ENCODE measurements around the gene MAPK1.
"Not testable (repeated sequence)": the region's sequence is repeated elsewhere in the genome, so short reads cannot be mapped to it uniquely, and the experiment has no call there.

The MAPK1 gene

DNA sequence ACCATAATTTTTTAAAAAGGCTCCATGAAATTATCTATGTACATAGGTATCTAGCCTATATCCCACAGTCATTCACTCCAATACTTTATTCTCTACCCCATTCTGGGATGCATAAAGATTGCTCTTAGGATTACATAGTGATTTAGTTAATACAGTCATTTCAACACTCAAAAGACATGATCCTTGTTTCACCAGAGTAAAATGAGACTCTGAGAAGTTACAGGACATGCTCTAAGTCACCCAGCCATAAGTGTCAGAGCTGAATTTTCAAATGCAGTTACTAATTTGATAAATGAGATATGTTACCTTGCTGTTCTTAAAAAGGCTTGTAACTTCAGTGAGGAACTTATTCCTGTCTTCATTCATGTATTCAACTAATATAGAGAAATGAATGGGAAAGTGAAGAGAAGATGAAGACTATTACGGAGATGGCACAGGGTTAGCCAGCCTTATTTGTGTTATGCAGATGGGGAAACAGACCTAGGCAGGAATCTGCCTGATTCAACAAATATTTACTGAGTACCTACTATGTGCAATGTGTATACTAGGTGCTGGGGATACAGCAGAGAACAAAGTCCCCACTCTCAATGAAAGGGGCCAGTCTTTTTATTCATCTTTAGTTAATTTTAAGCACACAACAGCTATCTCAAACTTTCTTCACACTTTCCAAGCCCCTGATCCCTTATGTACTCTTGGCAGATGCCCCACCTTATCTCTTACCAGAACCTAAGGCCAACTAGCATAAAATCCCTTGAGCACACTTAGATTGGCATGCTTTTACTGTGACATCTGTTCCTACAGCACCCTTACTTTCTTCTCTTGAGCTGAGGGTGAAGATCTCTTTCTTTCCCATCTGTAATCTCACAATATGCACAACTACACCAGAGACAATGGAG is 21.6 kb downstream of the MAPK1 start:
- peak; percentile 81 for DNase-seq

DNA sequence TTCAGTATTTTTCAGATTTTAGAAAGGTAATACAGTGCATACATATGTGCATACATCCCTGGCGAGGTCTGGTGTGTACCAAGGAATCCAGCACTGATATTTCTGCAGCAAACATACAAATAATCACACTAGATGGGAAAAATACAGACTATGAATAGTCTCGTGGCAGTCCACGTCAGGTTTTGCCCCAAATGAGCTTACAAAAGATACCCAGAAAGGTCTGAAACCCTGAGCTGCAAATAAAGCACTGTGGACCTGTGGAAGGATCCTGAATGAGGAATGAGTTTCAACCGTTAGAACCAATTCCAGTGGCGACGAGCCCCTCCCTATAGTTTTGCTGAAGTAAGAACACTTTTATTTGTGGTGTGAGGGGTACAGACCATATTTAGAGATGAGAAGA is 24.5 kb downstream of the MAPK1 start:
- no peak for DNase-seq

DNA sequence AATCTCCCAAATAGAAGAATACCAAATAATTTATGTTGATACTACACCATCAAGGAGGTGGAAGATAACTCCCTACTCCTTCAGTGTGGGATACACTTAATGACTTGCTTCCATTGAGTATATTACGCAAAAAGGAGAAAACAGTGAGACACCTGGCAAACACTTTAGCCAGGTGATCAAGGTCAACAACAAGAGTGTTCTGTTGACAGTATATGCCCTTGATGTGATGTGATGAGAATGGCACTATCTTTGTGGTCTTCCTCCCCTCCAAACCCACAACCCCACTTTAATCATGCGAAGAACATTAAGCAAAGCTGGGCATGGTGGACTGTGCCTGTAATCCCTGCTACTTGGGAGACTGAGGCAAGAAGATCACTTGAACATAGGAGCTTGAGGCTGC is 26.0 kb downstream of the MAPK1 start:
- DNase-seq: no peak

DNA sequence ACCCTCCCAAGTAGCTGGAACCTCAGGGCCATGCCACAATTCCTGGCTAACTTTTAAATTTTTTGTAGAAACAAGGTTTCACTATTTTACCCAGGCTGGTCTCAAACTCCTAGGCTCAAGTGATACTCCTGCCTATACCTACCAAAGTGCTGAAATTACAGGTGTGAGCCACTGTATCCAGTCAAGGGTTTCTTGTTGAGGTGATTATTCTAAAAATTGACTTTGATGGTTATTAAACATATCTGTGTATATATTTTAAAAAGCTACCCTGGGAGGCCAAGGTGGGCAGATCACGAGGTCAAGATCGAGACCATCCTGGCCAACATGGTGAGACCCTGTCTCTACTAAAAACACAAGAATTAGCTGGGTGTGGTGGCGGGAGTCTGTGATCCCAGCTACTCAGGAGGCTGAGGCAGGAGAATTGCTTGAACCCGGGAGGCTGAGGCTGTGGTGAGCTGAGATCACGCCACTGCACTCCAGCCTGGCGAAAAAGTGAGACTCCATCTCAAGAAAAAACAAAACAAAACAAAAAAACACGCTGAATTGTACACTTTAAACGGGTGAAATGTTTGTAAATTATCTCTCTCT is 27.1 kb downstream of the MAPK1 start:
- DNase-seq: no peak

DNA sequence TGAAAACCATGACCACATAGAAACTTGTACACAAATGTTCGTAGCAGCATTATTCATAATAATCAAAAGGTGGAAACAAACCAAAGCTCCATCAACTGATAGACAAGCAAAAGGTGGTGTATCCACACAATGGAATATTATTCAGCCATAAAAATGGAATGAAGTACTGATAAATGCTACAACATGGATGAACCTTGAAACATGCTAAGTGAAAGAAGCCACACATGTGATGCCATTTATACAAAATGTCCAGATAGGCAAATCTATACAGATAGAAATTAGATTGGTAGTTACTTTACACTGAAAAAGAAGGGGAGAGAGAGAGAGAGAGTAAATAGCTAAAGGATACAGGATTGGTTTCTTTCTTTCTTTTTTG is 27.7 kb downstream of the MAPK1 start:
- no peak for DNase-seq

DNA sequence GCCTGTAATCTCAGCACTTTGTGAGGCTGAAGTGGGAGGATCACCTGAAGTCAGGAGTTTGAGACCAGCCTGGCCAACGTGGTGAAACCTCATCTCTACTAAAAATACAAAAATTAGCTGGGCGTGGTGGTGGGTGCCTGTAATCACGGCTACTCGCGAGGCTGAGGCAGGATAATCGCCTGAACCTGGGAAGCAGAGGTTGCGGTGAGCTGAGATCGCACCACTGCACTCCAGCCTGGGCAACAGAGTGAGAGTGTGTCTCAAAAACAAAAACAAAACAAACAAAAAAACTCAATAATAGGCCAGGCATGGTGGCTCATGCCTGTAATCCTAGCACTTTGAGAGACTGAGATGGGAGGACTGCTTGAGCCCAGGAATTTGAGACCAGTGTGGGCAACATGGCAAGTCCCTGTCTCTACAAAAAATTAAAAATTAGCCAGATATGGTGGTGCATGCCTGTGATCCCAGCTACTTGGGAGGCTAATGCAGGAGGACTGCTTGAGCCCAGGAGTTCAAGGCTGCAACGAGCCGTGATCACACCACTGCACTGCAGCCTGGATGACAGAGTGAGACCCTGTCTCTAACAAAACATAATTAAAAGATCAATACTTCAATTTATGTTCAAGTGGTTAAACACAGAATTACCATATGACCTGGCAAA is 28.2 kb downstream of the MAPK1 start:
- not testable (repeated sequence) for DNase-seq

DNA sequence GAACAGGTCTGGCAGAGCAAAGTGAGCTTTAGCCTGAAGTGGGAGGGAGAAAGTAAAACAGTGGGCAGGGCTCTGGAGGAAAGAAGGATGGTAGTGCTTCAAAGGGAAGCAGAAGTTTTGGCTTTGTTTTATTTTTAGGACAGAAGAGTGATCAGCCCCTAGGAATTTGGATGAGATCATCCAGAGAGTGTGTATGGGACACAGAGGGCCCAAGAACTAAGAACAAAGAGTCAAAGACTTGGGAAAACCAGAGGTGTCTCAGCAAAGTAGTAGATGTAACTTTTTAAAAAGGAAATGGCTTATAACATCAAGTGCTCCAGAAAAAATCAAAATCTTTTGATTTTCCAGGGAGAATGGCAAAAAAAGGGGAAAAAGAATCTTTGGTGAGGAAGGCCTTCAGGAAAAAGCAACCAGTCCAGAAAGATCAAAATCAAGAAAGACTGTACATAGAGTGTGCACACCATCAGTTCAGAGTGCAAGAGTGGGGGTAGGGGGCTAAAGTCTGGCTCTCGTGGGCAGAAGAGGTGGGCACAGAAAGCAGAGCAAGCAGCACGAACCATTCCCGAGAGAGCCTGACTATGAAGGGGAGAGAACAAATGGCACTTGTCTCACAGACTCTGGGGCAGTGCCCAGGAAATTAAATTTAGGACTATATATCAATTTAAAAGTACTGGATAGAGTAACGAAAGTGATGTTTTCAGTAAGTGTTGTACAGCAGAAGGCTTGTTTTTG is 30.0 kb downstream of the MAPK1 start:
- DNase-seq: no peak

DNA sequence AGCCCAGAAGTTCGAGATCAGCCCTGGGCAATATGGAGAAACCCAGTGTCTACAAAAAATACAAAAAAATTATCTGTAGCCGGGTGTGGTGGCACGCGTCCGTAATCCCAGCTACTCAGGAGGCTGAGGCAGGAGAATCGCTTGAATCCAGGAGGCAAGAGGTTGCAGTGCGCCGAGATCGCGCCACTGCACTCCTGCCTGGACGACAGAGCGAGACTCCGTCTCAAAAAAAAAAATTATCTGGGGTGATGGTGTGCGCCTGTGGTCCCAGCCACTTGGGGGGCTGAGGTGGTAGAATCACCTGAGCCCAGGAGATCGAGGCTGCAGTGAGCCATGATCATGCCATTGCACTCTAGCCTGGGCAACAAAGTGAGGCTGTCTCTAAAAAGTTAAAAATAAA is 31.0 kb downstream of the MAPK1 start:
- DNase-seq: not testable (repeated sequence)

DNA sequence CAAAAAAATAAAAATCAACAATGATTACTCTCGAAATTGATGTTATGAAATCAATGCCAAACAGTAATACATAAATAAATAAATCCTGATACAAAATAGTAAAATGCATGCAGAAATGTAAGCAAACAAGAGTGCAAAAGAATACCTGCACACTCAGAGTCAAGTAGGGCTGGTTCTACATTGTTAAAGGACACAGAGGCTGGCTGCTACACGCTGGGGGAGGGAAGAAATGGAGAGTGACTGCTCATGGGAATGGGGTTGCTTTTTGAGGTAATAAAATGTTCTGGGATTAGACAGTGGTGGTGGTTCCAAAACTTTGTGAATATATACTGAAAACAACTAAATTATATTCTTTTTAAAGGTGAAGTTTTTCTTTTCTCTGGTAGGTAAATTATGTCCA is 32.1 kb downstream of the MAPK1 start:
- DNase-seq: no peak

DNA sequence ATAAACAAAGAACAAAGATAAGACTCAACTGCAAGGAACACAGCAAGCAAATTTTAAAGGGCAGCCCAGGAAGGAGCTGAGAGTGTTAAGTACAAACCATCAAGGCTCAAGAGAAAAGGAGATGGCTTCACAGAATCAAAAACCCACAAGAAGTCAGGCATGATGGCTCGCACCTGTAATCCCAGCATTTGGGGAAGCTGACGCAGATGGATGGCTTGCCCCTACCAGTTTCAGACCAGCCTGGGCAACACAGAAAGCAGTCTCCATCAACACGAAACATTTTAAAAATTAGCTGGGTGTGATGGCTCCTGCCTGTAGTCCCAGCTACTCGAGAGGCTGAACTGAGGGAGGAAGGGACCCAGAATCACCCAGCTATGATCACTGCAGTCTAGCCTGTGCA is 32.6 kb downstream of the MAPK1 start:
- no peak for DNase-seq

DNA sequence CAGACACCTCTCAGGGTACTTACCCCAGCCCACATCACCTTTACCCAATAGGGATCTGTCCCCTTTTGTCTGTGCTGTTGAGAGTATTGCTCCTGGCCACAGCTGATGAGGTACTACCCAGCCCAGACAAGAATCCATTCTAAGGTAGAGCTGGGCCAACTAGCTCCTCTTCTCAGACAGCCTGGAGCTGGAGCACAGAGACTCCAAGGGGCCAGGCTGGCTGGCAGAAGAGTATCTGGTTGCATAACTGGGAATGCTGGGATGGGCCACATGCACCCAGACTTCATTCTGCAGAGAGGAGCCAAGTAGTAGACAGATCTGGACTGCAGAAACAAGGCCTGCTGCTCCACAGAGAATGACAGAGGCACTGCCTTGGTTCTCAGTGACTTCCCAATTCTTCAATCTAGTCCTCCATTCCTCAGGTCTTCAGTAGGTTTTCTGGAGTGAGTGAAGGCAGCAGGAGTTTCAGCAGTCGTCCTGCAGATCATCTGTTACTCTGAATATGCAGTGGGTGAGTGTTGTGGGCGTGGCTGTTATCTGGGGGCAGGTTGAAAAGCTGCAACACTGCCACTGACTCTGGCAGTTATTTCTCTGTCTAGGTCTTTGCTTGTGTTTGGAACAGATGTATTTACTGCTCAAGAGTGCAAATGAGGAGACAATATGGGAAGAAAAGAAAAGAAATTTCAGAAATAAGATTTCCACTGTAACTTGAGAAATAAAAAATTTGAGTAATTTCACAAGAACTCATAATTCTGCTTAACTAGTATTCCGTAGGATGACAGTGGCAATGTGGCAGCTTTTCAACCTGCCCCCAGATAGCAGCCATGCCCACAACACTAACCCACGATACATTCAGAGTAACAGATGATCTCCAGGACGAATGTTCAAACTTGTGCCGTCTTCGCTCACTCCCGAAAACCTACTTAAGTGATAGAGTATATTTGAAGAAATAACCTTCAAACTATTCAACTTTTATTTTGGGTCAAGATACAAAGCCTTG is 34.9 kb downstream of the MAPK1 start:
- DNase-seq: peak; percentile 29

DNA sequence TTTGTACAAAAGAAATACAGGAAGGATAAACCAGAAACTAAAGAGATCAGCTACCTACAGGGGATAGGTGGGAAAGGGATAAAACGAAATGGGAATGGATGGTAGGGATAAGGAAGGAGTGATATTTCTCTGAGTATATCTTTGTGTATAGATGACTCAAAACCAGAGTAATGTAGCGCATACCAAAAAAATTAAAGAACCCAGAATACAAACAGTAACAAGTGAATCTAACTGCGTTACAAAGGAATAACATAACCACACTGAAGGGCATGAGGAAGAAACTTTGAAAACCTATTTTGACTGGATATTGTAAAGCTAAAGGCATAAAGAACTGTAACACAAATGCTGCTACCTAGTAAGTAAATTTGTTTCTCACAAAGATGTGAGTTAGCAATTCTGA is 37.9 kb downstream of the MAPK1 start:
- no peak for DNase-seq

DNA sequence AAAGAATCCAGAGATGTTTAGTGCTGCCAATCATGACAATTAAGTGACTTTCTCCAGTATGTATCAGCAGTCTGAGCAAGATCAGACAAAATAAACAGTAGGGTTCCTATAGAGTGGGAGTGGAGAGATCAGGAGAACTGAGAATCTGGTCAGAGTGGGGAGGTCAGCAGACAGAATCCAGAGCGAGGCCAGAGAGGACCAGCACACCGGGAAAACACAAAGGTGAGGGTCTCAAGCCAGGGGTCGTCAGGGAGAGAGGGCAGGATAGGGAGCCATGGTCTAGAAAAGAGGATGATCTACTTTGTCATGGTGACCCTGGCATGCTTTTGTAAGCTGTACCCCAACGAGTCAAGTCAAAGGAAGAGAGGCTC is 39.2 kb downstream of the MAPK1 start:
- DNase-seq: no peak

DNA sequence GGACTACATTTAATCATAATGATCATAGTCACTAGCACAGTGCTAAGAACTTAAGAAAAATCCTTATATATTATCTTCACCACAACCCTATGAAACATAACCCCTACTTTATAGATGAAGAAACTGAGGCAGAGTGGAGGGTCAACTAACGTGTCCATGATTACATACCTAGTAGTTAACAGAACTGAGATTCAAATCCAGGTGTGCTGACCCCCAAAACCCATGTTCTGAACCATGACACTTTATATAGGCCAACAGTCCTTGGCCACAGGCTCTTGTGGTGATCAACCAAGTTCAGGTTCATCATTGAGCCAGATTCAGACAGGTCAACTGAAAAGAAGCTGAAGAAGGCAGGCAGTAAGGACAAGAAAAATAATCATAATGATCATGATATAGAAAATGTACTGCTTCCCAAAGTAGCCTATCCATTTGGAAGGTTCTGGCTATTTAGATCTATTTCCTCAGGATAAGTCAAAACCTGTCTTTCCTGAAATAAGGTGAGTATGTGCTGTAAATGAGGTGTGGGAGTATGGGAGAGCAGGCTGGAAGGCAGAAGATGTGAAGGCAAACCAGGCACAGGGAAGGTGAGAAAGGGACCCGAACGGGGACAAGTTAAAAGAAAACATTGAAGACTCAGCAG is 39.7 kb downstream of the MAPK1 start:
- no peak for DNase-seq

DNA sequence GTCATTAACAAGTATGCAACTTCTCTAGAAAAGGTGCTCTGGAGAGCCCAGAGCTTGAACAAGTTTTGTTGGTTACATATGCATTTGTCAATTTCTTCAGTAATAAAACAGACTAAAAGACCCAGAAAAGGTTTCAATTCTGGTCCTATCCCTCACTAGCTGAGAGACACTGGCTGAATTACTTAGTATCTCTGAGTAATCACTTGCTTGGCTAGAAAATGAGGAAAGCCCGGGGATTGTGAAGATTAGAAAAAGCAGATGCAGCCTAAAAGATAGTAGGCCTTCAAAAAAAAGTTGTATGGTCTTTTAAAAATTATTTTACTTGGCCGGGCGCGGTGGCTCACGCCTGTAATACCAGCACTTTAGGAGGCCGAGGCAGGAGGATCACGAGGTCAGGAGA is 41.2 kb downstream of the MAPK1 start:
- DNase-seq: no peak

DNA sequence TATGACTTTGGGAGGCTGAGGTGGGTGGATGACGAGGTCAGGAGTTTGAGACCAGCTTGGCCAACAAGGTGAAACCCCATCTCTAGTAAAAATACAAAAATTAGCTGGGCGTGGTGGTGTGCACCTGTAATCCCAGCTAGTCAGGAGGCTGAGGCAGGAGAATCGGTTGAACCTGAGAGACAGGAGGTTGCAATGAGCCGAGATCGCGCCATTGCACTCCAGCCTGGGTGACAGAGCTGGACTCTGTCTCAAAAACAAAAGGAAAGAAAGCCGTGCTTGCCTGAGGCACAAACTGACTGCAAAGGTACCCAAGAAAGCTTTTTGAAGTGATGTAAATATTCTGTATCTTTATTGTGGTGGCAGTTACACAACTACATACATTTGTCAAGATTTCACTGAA is 42.5 kb downstream of the MAPK1 start:
- DNase-seq: not testable (repeated sequence)

DNA sequence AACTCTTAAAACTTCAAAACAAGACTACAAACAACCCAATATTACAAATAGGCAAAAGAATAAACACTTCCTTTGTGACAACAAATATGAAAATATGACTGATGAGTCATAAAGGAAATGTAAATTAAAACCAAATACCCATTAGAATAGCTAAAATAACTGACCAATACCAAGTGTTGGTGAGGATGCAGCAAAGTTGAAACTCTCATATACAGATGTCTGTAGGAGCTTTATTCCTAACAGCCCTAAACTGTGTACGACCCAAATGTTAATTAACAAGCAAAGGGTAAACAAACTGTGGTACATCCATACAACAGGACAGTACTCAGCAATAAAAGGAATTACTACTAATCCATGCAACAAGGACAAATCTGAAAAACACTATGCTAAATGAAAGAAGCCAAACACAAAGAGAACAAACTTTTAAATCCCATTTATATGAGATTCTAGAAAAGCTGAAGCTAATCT is 43.0 kb downstream of the MAPK1 start:
- no peak for DNase-seq

DNA sequence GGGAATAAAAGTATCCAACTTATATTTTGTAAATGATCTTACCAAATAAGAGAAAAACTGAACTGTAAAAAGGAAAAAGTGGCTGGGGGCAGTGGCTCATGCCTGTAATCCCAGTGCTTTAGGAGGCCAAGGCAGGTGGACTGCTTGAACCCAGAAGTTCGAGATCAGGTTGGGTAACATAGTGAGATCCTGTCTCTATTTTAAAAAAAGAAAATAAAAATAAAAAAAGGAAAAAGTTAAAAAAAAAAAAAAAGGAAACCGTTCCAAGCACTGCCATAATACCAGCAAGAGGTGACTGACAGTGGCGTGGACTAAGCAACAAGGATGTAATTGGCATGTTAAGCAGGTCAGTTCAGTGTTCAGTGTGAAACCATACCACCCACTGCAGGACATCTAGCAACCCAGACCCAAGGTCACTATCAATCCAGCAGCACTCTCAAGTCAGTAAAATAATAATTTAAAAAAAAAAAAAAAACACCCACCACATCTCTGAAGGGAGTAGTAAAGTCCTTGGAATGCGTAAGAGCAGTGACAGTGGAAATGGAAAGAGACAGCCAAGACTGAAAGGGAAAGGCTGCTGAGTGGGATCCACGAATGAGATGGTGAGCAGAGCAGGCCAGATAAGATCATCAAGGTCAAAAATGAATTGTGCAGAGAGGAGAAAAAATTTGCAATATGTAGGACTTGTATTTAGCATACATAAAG is 43.6 kb downstream of the MAPK1 start:
- no peak for DNase-seq

DNA sequence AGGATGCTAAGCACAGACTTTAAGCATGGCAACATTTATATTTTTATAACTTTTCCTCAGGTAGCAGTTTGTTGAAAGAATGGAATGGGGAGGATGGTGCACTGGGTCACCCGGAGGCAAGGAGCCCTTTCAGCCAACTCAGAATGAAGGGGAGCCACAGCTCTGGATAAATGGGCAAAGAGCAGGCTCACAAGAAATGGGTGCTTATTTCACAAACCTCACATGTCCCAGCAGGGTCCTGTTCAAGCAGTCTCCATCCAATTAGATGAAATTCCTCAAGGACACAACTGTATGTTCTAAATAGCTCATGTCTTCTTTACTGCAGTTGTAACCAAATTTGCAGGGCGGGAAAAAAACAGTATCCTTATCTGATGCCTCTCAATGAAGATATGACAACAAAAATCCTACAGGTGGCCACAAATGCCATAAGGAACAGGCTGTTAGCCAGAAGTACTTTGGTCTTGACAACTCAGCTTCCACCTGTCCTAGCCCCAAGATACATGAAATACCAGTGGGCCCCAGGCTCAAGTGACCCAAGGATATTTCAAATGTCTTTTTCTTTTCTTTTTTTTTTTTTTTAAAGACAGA is 48.2 kb downstream of the MAPK1 start:
- DNase-seq: no peak

DNA sequence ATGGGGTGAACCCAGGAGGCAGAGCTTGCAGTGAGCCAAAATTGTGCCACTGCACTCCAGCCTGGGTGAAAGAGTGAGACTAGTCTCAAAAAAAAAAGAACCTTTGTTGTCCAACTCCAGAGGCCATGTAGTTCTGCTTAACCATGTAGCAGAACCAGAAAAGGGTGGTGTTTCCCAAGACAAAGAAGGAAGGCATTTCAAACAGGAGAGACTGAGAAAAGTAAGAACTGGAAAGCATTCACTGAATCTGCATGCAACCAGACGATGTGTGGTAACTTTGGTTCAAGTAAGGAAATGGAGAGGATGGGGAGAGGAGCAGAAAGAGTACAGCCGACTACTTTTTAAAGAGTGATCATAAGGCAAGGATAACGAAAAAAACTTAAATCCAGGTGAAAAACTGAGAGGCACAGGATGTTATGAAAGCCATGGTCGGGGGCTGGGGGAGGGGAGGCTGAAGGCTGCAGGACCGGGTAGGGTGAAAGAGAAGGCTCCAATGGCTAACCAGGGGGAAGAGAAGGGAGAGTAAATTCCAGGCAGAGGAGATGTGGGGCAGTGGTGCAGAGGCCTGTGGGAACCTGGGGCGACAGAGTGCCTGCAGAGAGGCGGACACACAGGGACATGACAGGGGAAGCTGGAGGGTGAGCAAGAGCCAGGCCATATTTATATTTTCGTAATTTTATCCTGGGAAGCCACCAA is 48.8 kb downstream of the MAPK1 start:
- no peak for DNase-seq

Measured in NCI-H2171 treated with DMSO at 0.1 percent for 48 hours (cell line).